Measurements from ENCODE around the gene GLRA1.

Gene GLRA1

DNA sequence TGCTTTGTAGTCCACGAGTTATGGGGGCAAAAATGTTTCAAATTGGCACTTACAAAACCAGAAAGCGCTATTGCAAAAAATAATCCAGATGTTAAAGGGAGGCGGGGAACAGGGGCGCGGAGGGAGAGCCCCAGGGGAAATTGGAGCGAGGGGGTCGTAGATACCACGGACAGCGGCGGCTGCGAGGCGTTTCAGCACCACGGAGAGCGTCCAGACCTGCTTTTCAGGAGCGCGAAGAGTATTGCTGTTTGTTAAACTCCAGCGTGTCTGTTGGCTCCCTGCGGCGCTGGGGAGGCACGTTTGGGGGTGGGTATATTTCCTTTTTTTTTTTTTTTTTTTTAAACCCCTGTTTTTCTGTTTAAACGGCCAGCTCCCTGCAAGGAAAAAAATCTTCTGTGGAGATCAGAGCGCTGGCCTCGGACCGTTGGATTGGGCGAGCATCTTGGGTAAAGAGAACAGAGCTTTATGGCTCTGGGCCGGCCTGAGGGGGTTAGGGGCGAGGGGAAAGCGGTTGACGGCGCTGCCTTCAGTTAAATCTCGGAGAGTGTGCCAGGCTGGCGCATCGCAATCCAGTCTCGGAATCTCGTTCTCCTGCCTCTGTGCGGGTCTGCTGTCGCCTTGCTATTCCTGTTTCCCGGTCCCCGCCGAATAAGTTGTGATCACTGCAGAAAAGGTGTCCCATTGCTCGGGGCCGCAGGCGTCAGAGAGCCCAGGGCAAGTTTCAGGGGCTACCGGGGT, at the start of gene GLRA1:
Gene GLRA1, minus strand, starts transcription at position 288 of the 738 bp plus-strand sequence. CDS start 302 bp downstream, outside the sequence.
- H3K27ac ChIP-seq, result no peak within 1 kb of the TSS
- H3K4me3 ChIP-seq, result no peak within 1 kb of the TSS
- TF ChIP-seq, protein P1, sequence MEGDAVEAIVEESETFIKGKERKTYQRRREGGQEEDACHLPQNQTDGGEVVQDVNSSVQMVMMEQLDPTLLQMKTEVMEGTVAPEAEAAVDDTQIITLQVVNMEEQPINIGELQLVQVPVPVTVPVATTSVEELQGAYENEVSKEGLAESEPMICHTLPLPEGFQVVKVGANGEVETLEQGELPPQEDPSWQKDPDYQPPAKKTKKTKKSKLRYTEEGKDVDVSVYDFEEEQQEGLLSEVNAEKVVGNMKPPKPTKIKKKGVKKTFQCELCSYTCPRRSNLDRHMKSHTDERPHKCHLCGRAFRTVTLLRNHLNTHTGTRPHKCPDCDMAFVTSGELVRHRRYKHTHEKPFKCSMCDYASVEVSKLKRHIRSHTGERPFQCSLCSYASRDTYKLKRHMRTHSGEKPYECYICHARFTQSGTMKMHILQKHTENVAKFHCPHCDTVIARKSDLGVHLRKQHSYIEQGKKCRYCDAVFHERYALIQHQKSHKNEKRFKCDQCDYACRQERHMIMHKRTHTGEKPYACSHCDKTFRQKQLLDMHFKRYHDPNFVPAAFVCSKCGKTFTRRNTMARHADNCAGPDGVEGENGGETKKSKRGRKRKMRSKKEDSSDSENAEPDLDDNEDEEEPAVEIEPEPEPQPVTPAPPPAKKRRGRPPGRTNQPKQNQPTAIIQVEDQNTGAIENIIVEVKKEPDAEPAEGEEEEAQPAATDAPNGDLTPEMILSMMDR (IDR thresholded peaks at IDR 0.05), result no peak
- DNase-seq (ENCODE audit: low spot score), result no peak

DNA sequence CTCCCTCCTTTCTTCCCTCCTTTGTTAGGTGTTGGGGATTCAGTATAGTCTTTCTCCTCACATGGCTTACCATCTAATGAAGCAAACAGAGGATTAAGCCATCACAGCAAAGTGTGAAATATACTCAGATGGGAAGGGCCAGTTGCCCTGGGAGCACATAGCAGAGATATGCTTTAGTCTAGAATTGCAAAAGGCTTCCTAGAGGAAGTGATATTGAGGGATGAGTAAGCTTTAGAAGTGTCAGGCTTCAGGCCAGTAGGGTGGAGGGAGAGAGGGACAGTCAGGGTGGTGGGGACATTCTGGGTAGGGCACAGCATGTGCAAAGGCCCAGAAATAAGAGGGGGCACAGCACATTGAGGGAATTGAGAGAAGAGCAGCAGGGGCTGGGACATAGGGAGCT, 46.2 kb upstream of the GLRA1 start:
- Histone ChIP-seq H3K27ac (no peak overlapping the region), H3K4me3 (no peak overlapping the region)
- no peak for DNase-seq (ENCODE audit: low spot score)
- TF ChIP-seq, protein P1 (IDR thresholded peaks at IDR 0.05), result no peak

DNA sequence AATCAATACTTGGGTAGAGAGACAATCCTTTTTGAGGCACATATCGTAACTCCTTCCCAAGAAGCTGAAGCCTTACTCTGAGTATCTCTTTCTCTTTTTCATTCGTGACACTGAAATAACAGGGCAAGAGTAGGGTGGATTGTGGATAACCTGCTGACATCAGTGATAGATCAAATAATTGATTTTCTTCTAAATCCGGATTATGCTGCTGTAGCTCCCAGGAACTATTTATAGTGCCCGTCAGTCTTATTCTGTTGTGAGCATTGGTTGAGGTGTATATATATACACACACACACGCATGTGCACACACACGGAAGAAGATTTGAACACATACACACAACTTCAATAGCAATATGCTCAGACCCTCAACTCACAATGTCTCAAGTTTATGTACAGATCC, 43.2 kb upstream of the GLRA1 start:
- TF ChIP-seq, protein P1 (IDR thresholded peaks at IDR 0.05), result no peak
- DNase-seq (ENCODE audit: low spot score), result no peak
- Histone ChIP-seq H3K27ac (no peak overlapping the region), H3K4me3 (no peak overlapping the region)

DNA sequence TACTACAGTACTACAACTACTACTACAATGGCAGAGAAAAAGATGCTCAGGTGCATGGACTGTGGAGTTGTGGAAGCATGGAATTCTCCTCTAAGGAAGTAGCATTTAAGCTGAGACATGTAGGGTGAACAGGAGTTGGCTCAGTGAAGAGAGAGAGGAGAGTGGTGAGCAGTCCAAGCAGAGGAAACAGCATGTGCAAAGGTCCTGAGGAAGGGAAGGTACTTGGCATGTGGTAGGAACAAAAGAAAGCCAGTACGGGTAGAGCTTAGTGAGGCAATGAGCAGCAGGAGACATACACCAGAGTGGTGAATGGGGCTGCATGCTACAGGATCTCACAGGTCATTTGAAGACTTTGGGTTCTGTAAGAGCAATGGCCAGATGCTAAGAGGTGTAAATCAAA, 41.4 kb upstream of the GLRA1 start:
- Histone ChIP-seq H3K27ac (no peak overlapping the region), H3K4me3 (no peak overlapping the region)
- TF ChIP-seq, protein P1 (IDR thresholded peaks at IDR 0.05), result no peak
- no peak for DNase-seq (ENCODE audit: low spot score)

DNA sequence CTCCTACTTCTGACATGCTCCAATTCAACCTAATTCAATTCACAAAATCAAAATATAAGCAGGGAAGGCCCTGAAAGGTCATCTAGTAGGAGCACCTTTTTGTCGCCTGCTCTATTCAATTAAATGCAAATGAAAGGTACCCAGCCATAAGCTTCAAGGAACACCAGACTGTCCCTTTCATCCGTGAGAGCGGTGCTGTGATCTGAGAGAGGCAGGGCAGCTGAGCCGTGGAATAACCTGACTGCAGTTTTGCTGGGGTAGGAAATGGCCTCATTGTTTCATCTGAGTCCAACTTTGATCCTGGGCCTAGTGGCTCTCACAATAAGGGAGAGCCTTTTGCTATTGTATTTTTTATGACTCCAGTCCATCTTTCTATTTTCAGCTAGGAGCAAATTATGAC, 39.8 kb upstream of the GLRA1 start:
- H3K4me3 ChIP-seq, result no peak overlapping the region
- no peak for DNase-seq (ENCODE audit: low spot score)
- TF ChIP-seq, protein P1 (IDR thresholded peaks at IDR 0.05), result no peak

DNA sequence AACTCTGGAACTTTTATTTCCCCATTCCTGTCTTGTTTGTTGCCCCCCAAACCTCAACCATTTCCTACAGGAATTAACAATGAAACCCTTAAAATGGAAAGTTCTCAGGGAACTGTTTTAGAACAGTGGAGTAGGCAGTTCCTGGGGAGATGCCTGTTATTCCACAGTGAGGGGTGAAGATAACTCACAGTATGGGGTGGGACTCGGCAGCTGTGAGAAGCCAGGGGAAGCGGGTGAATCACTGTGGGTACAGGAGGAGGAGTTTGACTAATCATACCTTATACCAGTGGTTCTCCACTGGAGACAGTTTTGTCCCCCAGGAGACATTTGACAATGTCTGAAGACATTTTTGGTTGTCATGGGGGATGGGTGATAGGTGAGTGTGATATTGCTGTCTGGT, 36.9 kb upstream of the GLRA1 start:
- Histone ChIP-seq H3K27ac (no peak overlapping the region), H3K4me3 (no peak overlapping the region)
- DNase-seq (ENCODE audit: low spot score), result no peak
- TF ChIP-seq, protein P1 (IDR thresholded peaks at IDR 0.05), result no peak

More for the DNA sequence above, 39.8 kb upstream of the GLRA1 start:
- no peak overlapping the region for H3K27ac ChIP-seq

DNA sequence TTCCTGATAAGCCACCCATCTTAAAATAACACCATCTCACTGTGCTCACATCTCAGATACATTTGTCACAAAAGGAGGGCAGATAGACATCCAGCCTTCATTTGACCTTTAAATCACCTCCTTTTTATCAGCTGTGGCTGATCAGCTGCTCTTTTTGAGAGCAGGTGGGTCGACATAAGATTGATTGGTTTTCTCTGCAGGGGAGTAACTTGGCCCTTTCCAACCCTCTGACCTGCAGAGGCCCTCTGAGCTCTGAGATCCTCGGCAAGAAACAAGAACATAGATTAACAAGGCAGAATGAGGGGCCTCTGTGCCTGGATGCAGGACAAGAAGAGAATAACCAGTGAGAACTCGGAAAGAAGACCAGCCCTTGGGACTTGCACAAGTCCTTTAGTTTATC, 33.5 kb upstream of the GLRA1 start:
- Histone ChIP-seq H3K4me3 (no peak overlapping the region), H3K27ac (no peak overlapping the region)
- TF ChIP-seq, protein P1 (IDR thresholded peaks at IDR 0.05), result no peak
- DNase-seq (ENCODE audit: low spot score), result no peak

Data from coronary artery (tissue), 2 donors.